HG03066 (cell line): ENCODE data around the gene RPL31.

Experiments used
- ATAC-seq: cut with Tn5 transposase; IDR thresholded peaks from one replicate; pipeline ENCODE4 v1.9.1; 2021; ENCODE audit warnings: low read depth; ENCODE audit not compliant: unreplicated experiment

Gene RPL31

DNA sequence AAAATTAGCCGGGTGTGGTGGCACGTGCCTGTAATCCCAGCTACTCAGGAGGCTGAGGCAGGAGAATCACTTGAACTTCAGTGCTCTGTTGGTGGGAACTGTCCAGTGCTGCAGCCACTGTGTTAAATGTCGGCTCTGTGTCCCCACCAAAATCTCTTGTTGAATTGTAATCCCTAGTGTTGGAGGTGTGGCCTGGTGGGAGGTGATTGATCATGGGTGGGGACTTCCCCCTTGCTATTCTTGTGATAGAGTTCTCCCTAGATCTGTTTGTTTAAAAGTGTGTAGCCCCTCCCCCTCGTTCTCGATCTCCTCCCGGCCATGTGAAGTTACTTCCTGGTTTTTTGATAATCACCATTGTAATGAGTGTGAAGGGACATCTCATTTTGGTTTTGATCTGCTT lies 9.8 kb upstream of the RPL31 start:
- no peak for ATAC-seq

DNA sequence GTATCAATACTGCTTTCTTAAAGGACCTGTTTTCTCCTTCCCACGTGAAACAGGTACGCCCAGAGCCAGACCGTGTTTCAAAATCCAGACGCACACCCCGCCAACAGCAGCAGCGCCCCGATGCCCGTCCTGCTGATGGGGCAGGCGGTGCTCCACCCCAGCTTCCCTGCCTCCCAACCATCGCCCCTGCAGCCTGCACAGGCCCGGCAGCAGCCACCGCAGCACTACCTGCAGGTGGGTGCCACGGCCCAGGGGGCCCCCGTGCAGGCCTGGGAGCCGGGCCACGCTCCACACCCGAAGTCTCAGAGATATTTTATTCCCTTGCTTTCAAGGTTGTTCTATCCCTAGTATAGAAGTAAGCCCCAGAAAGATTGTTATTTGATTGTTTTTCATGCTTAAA lies 8.8 kb upstream of the RPL31 start:
- no peak for ATAC-seq

DNA sequence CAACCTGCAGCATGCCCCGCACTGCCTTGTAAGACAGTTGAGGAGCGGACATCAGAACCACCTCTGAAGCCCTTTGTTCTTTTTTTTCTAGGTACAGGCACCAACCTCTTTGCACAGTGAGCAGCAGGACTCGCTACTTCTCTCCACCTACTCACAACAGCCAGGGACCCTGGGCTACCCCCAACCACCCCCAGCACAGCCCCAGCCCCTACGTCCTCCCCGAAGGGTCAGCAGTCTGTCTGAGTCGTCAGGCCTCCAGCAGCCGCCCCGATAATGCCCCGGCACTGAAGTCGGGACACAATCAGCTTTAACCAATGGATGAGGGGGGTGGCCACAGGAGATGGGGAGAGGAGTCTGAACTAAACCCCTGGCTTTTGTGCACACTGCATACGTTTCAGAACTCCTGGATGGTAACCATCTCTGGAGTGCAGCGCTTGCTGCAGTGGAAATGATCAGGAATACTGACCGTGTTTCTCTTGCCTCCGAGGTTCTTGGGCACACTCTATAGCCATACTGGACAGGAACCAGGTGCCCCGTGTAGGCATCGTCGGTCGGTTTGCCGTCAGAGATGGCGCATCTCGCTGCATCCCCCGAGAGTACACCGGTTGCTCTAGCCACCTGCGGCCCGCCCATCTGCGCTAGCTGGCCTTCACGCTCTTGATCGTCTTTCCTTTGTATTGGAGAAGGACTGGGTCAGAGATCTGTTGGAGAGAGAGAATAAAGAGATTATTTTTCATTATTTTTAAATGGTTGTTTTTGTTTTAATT lies 6.6 kb upstream of the RPL31 start:
- no peak for ATAC-seq

DNA sequence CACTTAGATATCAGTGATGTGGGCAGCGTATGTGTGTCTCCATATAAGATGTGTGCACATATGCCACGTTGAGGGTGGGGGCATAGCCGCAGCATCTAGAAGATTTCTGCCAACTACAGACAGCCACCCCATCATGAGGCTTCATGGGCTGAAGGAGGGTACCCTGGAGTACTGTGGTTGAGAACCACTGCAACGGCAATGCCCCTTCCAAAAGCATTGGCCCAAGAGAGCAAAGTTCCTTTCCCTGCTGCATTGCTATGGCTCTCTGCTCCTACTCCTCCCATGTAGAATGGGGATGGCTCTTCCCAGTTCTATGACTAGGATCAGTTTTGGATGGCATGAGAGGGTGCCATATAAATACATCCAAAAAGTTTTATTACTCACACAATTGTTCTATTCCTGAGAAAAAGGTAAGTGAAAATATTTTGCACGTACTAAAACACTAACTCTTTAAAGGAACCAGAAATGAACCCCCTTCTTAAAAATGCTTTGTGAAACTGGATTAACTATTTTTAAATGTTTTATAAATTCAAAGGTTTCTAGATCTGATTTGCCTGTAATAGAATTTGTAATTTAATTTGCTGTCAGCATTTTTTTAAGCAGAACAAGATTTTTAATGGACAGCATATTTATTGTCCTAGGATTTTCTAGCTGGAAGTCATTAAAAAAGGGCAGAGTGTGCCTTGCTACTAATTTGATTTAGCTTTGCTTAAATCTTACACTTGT lies 4.4 kb upstream of the RPL31 start:
- no peak for ATAC-seq

DNA sequence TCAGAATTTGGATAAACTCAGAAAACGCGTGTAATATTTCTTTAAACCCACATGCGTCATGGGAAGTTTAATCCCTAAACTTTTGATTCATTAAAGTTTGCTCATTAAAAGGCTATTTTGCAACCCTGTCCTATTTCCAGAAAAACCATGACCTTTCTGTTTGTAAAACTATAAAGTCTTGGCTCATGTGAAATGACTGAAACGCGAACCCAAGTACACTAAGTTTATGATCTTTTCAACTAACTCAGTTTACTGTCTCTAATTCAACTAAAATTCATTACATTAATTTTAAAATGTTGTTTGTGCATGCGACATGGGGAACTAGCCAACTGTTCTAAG lies 3.9 kb upstream of the RPL31 start:
- no peak for ATAC-seq

DNA sequence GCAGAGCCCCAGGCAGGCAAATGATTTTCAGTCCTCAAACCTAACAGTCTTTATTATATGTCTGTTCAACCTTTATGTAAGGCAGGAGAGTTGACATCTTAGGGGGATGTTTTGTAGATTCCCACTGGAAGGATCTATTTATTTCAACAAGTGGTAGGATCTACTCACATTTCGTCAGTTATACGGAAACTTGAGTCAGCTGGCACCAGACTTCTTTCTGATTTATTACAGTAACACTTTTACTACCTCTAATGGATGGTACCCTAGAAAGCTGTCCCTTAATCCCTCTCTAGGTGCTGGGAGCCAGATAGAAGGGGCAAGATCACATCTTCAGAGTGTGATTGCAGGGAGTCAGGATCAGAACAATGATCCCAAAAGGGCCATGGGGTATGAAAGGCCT lies 2.1 kb upstream of the RPL31 start:
- no peak for ATAC-seq

DNA sequence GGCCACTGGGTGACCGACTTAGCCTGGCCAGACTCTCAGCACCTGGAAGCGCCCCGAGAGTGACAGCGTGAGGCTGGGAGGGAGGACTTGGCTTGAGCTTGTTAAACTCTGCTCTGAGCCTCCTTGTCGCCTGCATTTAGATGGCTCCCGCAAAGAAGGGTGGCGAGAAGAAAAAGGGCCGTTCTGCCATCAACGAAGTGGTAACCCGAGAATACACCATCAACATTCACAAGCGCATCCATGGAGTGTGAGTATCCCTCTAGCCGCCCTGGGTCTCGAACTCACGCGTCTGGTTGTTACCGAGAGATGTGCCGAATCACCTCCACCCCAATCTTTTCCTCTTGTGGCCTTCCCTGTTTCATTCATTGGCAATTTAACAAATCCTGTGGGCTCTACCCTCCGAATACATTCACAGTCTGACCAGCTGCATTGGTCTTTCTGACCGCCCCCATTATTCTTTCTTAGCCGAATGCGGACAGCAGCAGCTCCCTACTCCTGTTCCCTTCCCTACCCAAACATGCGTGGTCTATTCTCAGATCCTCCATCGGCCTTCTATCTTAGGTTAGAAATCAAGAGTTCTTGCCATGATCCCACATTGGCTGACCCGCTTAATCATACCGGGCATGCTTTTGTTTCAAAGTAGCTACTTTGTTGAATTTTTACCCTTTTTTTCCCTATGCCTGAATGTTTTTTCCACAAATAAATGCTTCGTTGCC lies 631 bp downstream of the RPL31 start:
- no peak for ATAC-seq

DNA sequence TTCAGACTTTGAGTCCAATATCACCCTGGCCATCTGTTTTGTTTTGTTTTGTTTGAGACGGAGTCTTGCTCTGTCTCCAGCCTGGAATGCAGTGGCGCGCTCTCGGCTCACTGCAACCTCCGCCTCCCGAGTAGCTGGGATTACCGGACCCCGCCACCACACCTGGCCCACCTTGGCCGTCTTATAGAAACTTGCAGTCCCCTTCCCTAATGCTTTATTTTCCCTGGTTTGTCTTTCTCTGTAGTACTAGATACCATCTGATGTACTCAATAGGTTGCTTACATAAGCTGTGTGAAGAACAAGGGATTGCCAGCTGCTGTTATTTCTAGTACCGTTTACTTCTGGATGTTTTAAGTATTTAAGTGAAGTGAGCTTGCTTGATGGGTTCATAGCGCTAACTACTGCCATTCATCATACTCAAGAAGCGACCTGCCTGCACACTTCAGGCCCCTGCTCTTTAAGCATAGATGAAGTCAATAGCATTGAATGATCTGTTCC lies 1.2 kb downstream of the RPL31 start:
- ATAC-seq: no peak

DNA sequence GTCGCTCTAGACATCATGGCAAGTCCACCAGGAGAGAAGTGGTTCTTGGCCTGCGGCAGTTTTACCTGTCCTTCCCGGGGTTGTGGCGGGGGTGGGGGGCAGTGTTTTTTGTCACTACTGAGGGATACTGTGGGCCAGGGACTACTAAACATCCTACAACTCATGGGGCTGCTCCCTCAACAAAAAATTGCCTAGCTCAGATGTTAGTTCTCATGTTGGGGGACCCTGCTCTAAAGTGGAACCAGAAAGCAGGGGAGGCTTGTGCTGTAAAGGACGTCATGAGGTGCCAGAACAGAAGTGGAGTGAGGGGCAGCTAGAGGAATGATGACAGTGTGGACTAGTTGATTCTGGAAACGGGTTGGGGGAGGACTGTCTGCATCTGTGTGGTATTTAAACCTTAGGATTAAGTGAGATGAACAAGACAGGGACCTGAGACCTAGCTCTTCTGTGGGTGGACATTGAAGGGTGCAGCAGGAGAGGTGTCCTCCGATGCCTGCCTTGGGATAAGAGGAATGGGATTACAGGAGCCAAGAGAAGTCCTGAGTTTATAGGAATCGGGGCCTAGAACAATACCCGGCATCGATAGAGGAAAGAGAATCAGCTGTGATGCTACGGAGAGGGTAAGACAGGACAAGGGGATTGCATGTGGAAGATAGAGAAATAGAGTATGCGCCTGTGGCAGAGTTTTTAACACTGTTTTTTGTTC lies 2.7 kb downstream of the RPL31 start:
- ATAC-seq: no peak

DNA sequence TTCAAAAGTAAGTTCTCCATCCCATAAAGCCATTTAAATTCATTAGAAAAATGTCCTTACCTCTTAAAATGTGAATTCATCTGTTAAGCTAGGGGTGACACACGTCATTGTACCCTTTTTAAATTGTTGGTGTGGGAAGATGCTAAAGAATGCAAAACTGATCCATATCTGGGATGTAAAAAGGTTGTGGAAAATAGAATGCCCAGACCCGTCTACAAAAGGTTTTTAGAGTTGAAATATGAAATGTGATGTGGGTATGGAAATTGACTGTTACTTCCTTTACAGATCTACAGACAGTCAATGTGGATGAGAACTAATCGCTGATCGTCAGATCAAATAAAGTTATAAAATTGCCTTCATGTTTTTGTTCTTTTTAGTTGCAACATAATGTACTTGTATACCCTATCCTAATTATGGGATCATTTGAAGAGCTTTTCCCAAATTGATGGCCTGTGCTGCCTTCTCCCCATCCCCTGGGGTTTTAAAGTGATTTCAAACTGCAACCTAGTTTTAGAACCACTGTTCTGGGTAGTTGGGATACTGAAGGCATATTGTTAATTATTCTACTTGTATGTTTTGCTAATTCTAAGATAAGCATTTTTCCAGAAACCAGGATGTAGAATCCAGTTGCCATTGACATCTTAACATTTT lies 4.1 kb downstream of the RPL31 start:
- no peak for ATAC-seq

DNA sequence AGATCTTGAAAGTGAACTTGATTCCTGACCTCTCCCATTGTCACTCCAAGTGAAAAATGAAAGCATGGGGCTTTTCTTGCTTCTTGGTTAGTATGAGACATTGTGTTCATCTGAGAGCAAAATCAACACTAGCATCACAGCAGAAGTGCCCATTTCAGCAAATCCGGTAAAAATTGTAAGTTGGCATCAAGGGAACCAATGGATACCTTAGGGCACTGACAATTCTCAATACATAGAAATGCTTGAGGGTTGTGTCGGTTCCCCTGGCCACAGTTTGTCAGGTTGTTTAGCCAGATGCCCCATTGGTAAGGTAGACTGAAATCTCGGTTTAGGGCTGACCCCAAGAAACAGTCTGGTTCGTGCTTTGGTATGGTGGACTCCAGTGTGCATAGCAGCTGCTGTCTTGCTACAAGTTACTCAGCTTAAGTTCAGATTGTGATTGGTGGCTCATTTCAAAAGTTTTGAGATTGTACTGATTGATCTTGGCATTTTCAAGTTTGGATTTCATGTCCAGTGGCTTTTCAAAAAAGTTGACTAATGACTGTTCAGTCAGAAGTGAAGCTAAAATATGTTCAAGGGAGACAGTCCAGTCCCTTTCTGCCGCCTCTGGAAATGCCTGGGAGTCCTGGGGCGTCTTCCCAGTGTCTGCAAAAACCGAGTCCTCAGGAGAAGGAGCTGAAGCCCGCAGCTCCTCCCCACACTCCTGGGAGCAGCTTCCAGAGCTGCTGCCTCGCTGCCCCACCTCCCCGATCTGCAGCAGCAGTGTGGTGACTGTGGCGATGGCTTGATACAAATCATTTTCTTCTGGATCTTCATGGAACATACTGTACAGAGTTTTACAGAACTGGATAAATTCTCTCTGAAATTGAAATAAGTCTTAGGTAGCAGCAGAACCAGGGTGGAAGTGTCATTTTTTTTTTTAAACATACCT lies 5.6 kb downstream of the RPL31 start:
- no peak for ATAC-seq

DNA sequence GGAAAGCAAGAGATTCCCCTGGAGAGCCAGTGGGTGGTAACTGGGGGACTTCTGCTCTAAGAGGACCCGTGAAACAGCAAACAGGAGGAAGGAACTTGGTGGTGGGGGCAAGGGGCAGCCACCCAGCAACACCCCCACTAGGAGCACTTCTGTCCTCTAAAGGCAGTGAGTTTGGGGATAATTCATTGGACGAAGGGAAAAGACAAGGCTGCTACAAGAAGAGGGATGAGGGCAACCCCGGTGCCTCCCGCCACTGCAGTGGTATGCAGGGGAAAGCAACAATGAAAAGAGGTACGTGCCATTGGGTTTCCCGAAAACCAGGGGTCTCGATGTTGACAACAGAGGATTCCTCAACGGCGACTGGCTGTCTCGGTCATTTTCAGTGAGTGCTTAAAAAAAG lies 9.1 kb downstream of the RPL31 start:
- no peak for ATAC-seq

DNA sequence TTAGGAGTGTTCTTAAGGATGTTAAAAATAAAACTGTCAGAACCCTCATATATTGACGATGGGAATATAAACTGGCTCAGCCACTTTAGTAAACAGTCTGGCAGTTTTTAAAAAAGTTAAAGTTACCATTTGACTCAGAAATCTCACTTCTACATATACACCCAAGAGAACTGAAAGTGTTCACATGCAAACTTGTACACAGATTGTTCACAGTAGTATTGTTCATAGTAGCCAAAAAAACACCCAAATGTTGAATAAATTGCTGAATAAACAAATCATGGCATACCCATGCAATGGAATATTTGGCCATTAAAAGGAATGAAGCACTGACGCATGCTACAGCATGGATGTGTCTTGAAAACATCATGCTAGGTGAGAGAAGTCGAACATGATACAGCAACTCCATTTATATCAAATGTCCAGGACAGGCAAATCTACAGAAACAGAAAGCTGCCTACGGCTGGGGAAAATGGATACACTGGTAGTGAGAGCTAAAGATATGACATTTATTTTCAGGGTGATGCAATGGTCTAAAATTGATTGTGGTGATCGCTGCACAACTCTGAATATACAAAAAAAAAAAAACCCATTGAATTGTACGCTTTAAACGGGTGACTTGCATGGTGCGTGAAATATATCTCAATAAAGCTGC lies 10.1 kb downstream of the RPL31 start:
- peak; percentile 73 for ATAC-seq

DNA sequence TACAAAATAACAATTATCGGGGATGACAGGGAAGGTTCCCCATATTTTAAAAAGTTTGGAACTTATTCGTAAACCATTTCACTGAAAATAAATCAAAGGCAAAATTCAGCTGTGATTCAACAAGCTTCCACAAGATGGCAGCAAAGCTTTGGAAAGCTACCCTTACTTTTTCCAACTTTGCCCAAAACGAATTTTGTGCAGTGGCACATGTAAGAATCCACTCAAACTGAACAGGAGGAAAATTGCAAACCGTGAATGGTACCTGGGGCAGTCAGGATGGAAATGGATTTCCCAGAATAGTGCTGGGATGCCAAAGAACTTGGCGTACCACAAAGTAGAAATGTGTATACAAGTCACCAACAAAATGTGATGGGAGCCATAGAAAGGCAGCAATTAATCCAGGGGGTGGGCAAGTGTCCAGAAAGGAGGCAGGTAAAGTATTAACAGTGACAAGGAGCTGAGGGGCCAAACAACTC lies 10.7 kb downstream of the RPL31 start:
- ATAC-seq: no peak

DNA sequence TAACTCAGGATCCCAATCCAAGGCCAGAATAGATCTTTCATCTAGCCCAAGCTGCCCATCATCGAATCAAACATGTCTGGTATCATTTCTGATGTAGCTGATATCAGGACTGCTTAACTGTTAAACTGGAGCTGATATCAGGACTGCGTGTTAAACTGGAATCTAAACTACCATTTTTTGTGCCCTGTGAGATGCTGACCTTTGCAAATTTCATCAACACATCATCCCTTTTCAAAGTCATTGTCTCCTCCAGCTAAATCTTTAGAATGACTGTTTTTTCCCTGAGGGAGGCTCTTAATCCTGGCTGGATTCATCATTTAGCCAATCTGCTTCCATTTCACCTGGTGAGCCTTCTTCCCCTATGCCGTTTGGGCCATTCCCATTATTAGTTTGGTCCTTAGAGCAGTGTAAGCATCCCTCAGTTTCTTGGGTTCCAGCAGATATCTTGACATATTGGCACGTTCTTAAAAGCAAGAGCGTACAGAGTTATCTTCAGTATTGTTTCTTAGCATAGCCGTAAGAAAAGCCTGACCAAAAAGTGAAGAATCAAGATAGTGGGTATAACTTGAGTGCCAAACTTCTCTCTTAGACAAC lies 12.3 kb downstream of the RPL31 start:
- no peak for ATAC-seq

DNA sequence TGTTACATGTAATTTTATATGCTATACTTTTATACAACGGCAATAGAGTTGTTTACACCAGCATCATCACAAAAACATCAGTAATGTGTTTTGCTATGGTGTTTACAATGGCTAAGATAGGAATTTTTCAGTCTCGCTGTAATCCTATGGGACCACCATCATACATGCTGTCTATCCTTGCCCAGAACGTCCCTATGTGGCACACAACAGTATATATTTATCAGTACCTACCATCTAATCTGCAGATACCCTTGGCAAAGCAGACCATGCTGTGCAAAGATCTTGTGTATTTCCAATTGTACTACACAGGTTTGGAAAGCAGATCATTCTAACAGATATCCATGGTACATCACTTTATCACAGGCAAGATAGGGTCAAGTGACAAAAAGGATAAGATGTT lies 15.3 kb downstream of the RPL31 start:
- no peak for ATAC-seq

DNA sequence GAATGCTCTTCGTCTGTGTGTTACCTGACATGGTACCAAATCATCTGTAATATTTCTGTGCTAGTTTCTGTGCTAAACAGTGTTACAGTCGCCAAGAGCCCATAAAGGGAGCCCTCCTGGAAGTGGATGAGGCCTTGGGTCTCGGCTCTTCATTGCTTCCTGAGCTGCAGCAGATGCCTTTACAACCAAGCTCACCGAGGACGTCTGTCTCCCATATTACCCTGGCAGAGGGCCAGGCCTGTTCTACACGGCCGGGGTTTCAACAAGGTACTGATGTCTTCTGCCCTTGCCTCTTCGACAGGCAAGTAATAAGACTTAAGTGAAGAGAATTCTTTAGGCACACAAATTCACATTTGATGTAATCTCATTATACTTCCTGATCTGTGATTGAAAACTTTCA lies 16.8 kb downstream of the RPL31 start:
- no peak for ATAC-seq

DNA sequence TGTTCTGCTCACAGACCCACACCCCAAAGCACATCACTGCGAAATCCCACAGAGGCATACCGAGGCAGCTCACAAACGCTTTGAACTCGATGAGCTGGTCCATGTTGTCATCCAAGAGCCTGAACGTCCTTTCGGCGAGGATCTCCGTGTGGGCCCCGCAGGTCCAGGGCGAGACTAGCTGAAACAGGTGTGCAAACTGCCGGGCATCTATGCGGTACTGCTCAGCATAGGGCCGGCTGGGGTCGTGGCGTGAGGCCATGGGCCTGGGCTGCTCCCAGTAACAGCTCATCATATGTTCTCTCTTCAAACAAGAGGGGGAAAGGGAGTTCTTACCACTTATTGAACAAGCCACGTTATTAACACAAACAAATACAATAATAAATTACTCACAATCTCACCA lies 20.1 kb downstream of the RPL31 start:
- ATAC-seq: no peak
